Ascending aorta (tissue), 2 donors: ENCODE measurements around the gene HLA-DQB1. TPM values are rescaled to one million over a fixed set of nuclear protein-coding genes. Genes with fewer than 3 reads are reported as not detected.
"Not testable (repeated sequence)": the region's sequence is repeated elsewhere in the genome, so short reads cannot be mapped to it uniquely, and the experiment has no call there.

Experiments
- DNase-seq, 2 donors: peaks; one replicate each; pipeline ENCODE4 v3.0.0-alpha.2; 2019; ENCODE audit warnings: low spot score in 2 of 2
- H3K27ac ChIP-seq, 2 donors: fragments of 200-600 bp; sonication (generic); one replicate each; pipeline ENCODE4 v1.5.1; 2016 to 2017; ENCODE audit warnings: mild to moderate bottlenecking in 1 of 2
- H3K27me3 ChIP-seq: fragments of 200-600 bp; sonication (generic); one replicate; pipeline ENCODE4 v1.5.1; 2017
- H3K36me3 ChIP-seq, 2 donors: fragments of 200-600 bp; sonication (generic); one replicate each; pipeline ENCODE4 v1.5.1; 2016
- H3K4me1 ChIP-seq, 2 donors: fragments of 200-600 bp; sonication (generic); one replicate each; pipeline ENCODE4 v1.5.1; 2016 to 2017; ENCODE audit warnings: mild to moderate bottlenecking in 1 of 2
- H3K4me3 ChIP-seq, 2 donors: fragments of 200-600 bp; sonication (generic); one replicate each; pipeline ENCODE4 v1.5.1; 2016 to 2017; ENCODE audit warnings: mild to moderate bottlenecking in 1 of 2
- H3K9me3 ChIP-seq, 2 donors: fragments of 200-600 bp; sonication (generic); one replicate each; pipeline ENCODE4 v1.5.1; 2016
- CTCF ChIP-seq, 3 experiments: fragments of 200-600 bp in 2 of 3; fragments of 450-650 bp in 1 of 3; sonication (generic) in 2 of 3; IDR thresholded peaks; one replicate each; pipeline ENCODE4 v1.5.1; 2016 to 2019; ENCODE audit warnings: antibody characterized with exemption in 3 of 3, mild to moderate bottlenecking in 1 of 3, moderate library complexity in 1 of 3
- intact Hi-C: fragments of 100-400 bp; cut with DNase I; formaldehyde crosslinking; loops from one replicate; pipeline ENCODE4 v1.15.1; 2023
- total RNA-seq: library from RNA; depleted of rRNA; stranded (reverse); fragments of >200 nt; gene quantifications from one replicate; pipeline ENCODE4 v1.1.0, GENCODE V29; 2016

Gene HLA-DQB1
- 3.5 TPM for total RNA-seq

- Histone ChIP-seq H3K27me3 (no peaks in the 10 kb centered on the region), H3K27ac (no peak within 1 kb of the TSS), H3K4me1 (no peaks in the 10 kb centered on the region), H3K9me3 (no peaks in the 10 kb centered on the region), H3K4me3 (no peak within 1 kb of the TSS), H3K36me3 (no peaks in the 10 kb centered on the region)
- no peak for DNase-seq
- intact Hi-C loops = no loop called here
- TF ChIP-seq CTCF (IDR thresholded peaks at IDR 0.05) = no peak
Measured at GRCh38 chr6:32666420-32667300, at the start of gene HLA-DQB1. Gene HLA-DQB1, minus strand, starts transcription at chr6:32666657. Its CDS starts 50 bp downstream, at chr6:32666607.

- Histone ChIP-seq H3K27ac (no peak overlapping the region), H3K36me3 (no peaks in the 10 kb centered on the region), H3K9me3 (no peaks in the 10 kb centered on the region), H3K4me3 (no peak overlapping the region), H3K4me1 (no peaks in the 10 kb centered on the region), H3K27me3 (no peaks in the 10 kb centered on the region)
- DNase-seq = no peak
- intact Hi-C loops = no loop called here
- no peak for TF ChIP-seq CTCF (IDR thresholded peaks at IDR 0.05)
Measured at GRCh38 chr6:32713241-32713640, 46.8 kb upstream of the HLA-DQB1 start.

GRCh38 chr6:32709625-32710024, 43.2 kb upstream of the HLA-DQB1 start:
- TF ChIP-seq CTCF (IDR thresholded peaks at IDR 0.05) = no peak
- peaks cover 0 to 3% of the 10 kb centered on the region in 2 donors for H3K9me3 ChIP-seq
- no peak overlapping the region for H3K27ac ChIP-seq
- intact Hi-C loops = no loop called here
- no peak for DNase-seq
- no peaks in the 10 kb centered on the region for H3K27me3 ChIP-seq
- H3K4me3 ChIP-seq = no peak overlapping the region
- H3K36me3 ChIP-seq = no peaks in the 10 kb centered on the region
- no peaks in the 10 kb centered on the region for H3K4me1 ChIP-seq

GRCh38 chr6:32705164-32705563, 38.7 kb upstream of the HLA-DQB1 start:
- H3K27me3 ChIP-seq, H3K36me3 ChIP-seq, H3K4me3 ChIP-seq, intact Hi-C loops, H3K4me1 ChIP-seq, DNase-seq, H3K9me3 ChIP-seq, H3K27ac ChIP-seq: not testable (repeated sequence)

- Histone ChIP-seq H3K27me3 (no peaks in the 10 kb centered on the region), H3K9me3 (peaks cover 0 to 3% of the 10 kb centered on the region in 2 donors), H3K27ac (no peak overlapping the region), H3K36me3 (no peaks in the 10 kb centered on the region), H3K4me1 (no peaks in the 10 kb centered on the region), H3K4me3 (no peak overlapping the region)
- DNase-seq = no peak
- TF ChIP-seq CTCF (IDR thresholded peaks at IDR 0.05) = no peak
- intact Hi-C loops = loop anchor here (5.0 kb wide), 1 partner anchor 291 kb away; no protein-coding TSS in a partner anchor
Measured at GRCh38 chr6:32703347-32703746, 36.9 kb upstream of the HLA-DQB1 start.

DNA sequence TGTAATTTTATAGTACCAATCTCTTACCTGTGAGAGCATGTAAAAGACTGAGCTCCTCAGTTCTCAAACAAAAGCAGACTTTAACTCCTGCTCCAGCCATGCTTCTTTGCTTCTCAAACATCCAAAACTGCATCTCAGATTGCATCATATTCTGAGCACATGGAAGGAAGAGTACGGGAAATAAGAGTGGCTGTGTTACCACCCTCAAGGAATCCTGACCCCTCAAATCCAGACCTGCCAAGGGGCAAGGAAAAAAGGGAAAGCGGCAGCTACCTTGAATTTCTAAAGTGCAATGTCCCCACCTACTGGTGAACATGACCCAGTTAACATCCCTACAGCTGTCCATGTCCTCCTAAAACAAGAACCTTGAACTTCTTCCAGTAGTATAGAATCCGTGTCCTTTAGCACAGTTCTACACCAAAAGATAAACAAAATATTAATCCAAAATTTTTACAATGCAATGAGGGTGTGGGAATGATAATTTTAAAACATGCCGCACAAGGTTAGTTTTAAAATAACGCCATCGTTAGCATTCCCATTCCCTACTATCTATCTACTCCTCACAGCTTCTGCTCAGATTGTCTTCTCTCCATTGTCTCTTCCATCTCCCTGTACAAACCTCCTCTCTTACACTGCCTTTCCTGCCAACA, 34.1 kb upstream of the HLA-DQB1 start:
- Histone ChIP-seq H3K36me3 (no peaks in the 10 kb centered on the region), H3K4me1 (no peaks in the 10 kb centered on the region), H3K9me3 (peaks cover 0 to 3% of the 10 kb centered on the region in 2 donors), H3K27ac (no peak overlapping the region), H3K4me3 (no peak overlapping the region), H3K27me3 (no peaks in the 10 kb centered on the region)
- intact Hi-C loops = loop anchor here (2.0 to 5.0 kb wide), 2 partner anchors 268 to 288 kb away; no protein-coding TSS in a partner anchor
- no peak for DNase-seq
- peak; percentile 29 to 42 (median 30) for TF ChIP-seq CTCF (IDR thresholded peaks at IDR 0.05)
